IMR-90 (cell line): ENCODE measurements around the gene CD79A. TPM values are rescaled to one million over a fixed set of nuclear protein-coding genes. Genes with fewer than 3 reads are reported as not detected.

Experiments used
- ATAC-seq: fragments of 200-7000 bp; cut with Tn5 transposase; 2 replicates; pipeline ENCODE4 v1.9.1; 2020; ENCODE audit warnings: low read depth, mild to moderate bottlenecking, moderate library complexity
- BruUV-seq: library from RNA; stranded (reverse); fragments of 400-500 nt; replicated peaks from 2 replicates; lab custom pipeline; 2021; lab: Mats Ljungman, UMichigan
- CTCF ChIA-PET: fragments of 300-600 bp; formaldehyde crosslinking; extraction: SDS; loops from one replicate; lab custom pipeline; 2021; ENCODE audit warnings: antibody characterized with exemption; lab: Yijun Ruan, JAX
- POLR2A ChIA-PET: fragments of 300-600 bp; sonication (Branson Sonifier 250); formaldehyde crosslinking; loops from one replicate; lab custom pipeline; 2022; ENCODE audit warnings: antibody characterized with exemption; ENCODE audit not compliant: unreplicated experiment; lab: Charles Lee
- DNase-seq: peaks from one replicate; pipeline ENCODE4 v3.0.0; 2013
- H2AFZ ChIP-seq: replicated peaks from 2 replicates; pipeline ENCODE3; 2013; ENCODE audit warnings: low read length, mild to moderate bottlenecking; ENCODE audit not compliant: poor library complexity
- H2AK5ac ChIP-seq: 2 replicates; pipeline ENCODE4 v1.6.1; 2013; ENCODE audit warnings: low read depth, low read length, inconsistent platforms
- H2AK9ac ChIP-seq: replicated peaks from 2 replicates; pipeline ENCODE3; 2013; ENCODE audit warnings: mild to moderate bottlenecking, low read depth, low read length, moderate library complexity; ENCODE audit not compliant: poor library complexity
- H2BK120ac ChIP-seq: 2 replicates; pipeline ENCODE4 v1.6.1; 2013; ENCODE audit warnings: low read depth, low read length, inconsistent platforms
- H2BK15ac ChIP-seq: 3 replicates; pipeline ENCODE4 v1.6.1; 2013; ENCODE audit warnings: low read depth, low read length, inconsistent platforms
- H2BK20ac ChIP-seq: 2 replicates; pipeline ENCODE4 v1.6.1; 2013; ENCODE audit warnings: low read depth, mild to moderate bottlenecking, inconsistent platforms, low read length, moderate library complexity
- H2BK5ac ChIP-seq: 2 replicates; pipeline ENCODE4 v1.6.1; 2013; ENCODE audit warnings: mild to moderate bottlenecking, low read depth, low read length, inconsistent platforms; ENCODE audit not compliant: poor library complexity, severe bottlenecking
- H3K14ac ChIP-seq: replicated peaks from 2 replicates; pipeline ENCODE4 v1.6.1; 2013; ENCODE audit warnings: low read depth, low read length, inconsistent platforms
- H3K18ac ChIP-seq: 2 replicates; pipeline ENCODE4 v1.6.1; 2013; ENCODE audit warnings: low read depth, low read length, control low read depth
- H3K23ac ChIP-seq: 2 replicates; pipeline ENCODE4 v1.6.1; 2013; ENCODE audit warnings: low read depth, low read length, inconsistent platforms
- H3K27ac ChIP-seq: 2 replicates; pipeline ENCODE4 v1.5.1; 2013; ENCODE audit warnings: mild to moderate bottlenecking, control low read depth, low read length; ENCODE audit not compliant: insufficient read depth
- H3K27me3 ChIP-seq: 2 replicates; pipeline ENCODE4 v1.6.1; 2013; ENCODE audit warnings: low read length; ENCODE audit not compliant: control insufficient read depth, insufficient read depth
- H3K36me3 ChIP-seq: 2 replicates; pipeline ENCODE4 v1.6.1; 2013; ENCODE audit warnings: low read length, mixed read lengths; ENCODE audit not compliant: control insufficient read depth, insufficient read depth
- H3K4ac ChIP-seq: 2 replicates; pipeline ENCODE4 v1.6.1; 2013; ENCODE audit warnings: low read depth, low read length, inconsistent platforms
- H3K4me1 ChIP-seq: 2 replicates; pipeline ENCODE4 v1.6.1; 2013; ENCODE audit warnings: low read length, mixed read lengths; ENCODE audit not compliant: control insufficient read depth, insufficient read depth
- H3K4me2 ChIP-seq: 2 replicates; pipeline ENCODE4 v1.6.1; 2013; ENCODE audit warnings: low read depth, mild to moderate bottlenecking, control low read depth, low read length, moderate library complexity
- H3K4me3 ChIP-seq: 2 replicates; pipeline ENCODE4 v1.5.1; 2013; ENCODE audit warnings: low read depth, mild to moderate bottlenecking, control low read depth, low read length, moderate library complexity; ENCODE audit not compliant: insufficient read depth
- H3K56ac ChIP-seq: 2 replicates; pipeline ENCODE4 v1.6.1; 2013; ENCODE audit warnings: low read length, inconsistent platforms; ENCODE audit not compliant: insufficient read depth; ENCODE audit errors: extremely low read depth
- H3K79me1 ChIP-seq, 2 experiments: 2 replicates each; pipeline ENCODE4 v1.6.1; 2013; ENCODE audit warnings: low read length in 2 of 2, inconsistent platforms in 1 of 2, low read depth in 1 of 2
- H3K9ac ChIP-seq: 2 replicates; pipeline ENCODE4 v1.6.1; 2013; ENCODE audit warnings: low read depth, low read length, control low read depth
- H3K9me1 ChIP-seq: 2 replicates; pipeline ENCODE4 v1.6.1; 2013; ENCODE audit warnings: low read length, inconsistent platforms; ENCODE audit not compliant: insufficient read depth
- H3K9me3 ChIP-seq: 2 replicates; pipeline ENCODE4 v1.6.1; 2013; ENCODE audit warnings: low read length; ENCODE audit not compliant: control insufficient read depth, insufficient read depth
- H4K20me1 ChIP-seq: 2 replicates; pipeline ENCODE4 v1.6.1; 2013; ENCODE audit warnings: low read length, inconsistent platforms; ENCODE audit not compliant: insufficient read depth
- H4K5ac ChIP-seq: 2 replicates; pipeline ENCODE4 v1.6.1; 2013; ENCODE audit warnings: mild to moderate bottlenecking, low read depth, low read length, control low read depth
- H4K8ac ChIP-seq, 2 experiments: 2 replicates each; pipeline ENCODE4 v1.6.1; 2013; ENCODE audit warnings: low read depth in 2 of 2, low read length in 2 of 2, control low read depth in 1 of 2, inconsistent platforms in 1 of 2
- H4K91ac ChIP-seq: 2 replicates; pipeline ENCODE4 v1.6.1; 2013; ENCODE audit warnings: low read depth, low read length, inconsistent platforms; ENCODE audit not compliant: insufficient read depth
- CEBPB ChIP-seq: IDR thresholded peaks from 2 replicates; pipeline ENCODE4 v1.6.1; 2012; ENCODE audit warnings: low read depth, low read length, improper control_type of control experiment
- CHD1 ChIP-seq: IDR thresholded peaks from 2 replicates; pipeline ENCODE4 v1.6.1; 2012; ENCODE audit warnings: low read depth, low read length, improper control_type of control experiment
- ELK1 ChIP-seq: fragments of 150-350 bp; IDR thresholded peaks from 2 replicates; pipeline ENCODE4 v1.6.1; 2016; ENCODE audit warnings: low read depth, mild to moderate bottlenecking, low read length, moderate library complexity, borderline replicate concordance
- FOS ChIP-seq: fragments of 150-350 bp; IDR thresholded peaks from 2 replicates; pipeline ENCODE4 v1.6.1; 2016; ENCODE audit warnings: low read depth, low read length
- MXI1 ChIP-seq: IDR thresholded peaks from 2 replicates; pipeline ENCODE4 v1.6.1; 2012; ENCODE audit warnings: low read depth, mild to moderate bottlenecking, low read length, moderate library complexity, borderline replicate concordance
- POLR2A ChIP-seq: IDR thresholded peaks from 2 replicates; pipeline ENCODE4 v1.6.1; 2012; ENCODE audit warnings: mild to moderate bottlenecking, low read depth, low read length
- RFX5 ChIP-seq: IDR thresholded peaks from 2 replicates; pipeline ENCODE4 v1.8.0; 2012; ENCODE audit warnings: low read depth, mild to moderate bottlenecking, low read length, moderate library complexity
- SMC3 ChIP-seq: fragments of 150-350 bp; IDR thresholded peaks from 2 replicates; pipeline ENCODE4 v1.6.1; 2016; ENCODE audit warnings: low read depth, mild to moderate bottlenecking, antibody characterized with exemption, low read length, moderate library complexity
- USF2 ChIP-seq: fragments of 150-350 bp; IDR thresholded peaks from 2 replicates; pipeline ENCODE4 v1.6.1; 2017; ENCODE audit warnings: mild to moderate bottlenecking, antibody characterized with exemption, low read length, low read depth
- WGBS, 2 experiments: methylation state at CpG; one replicate each; pipeline versions ENCODE4 v1.1.5 to v1.1.7; 2013; ENCODE audit warnings: missing lambda C conversion rate in 2 of 2; ENCODE audit not compliant: insufficient read length in 1 of 2; ENCODE audit errors: extremely low coverage in 2 of 2; 5-methylcytosine and 5-hydroxymethylcytosine counted together
- dilution Hi-C: fragments of 300-500 bp; cut with HindIII; formaldehyde crosslinking; loops from one replicate; pipeline ENCODE4 v1.14.3; 2018; ENCODE audit warnings: low sequenced_read_pairs; ENCODE audit not compliant: unreplicated experiment
- in situ Hi-C: fragments of 300-500 bp; cut with MboI; formaldehyde crosslinking; loops from 3 replicates; pipeline ENCODE4 v1.14.3; 2019; ENCODE audit warnings: low sequenced_read_pairs, inconsistent platforms, mixed read lengths
- intact Hi-C: fragments of 100-400 bp; cut with micrococcal nuclease; formaldehyde crosslinking; loops from 2 replicates; pipeline ENCODE4 v1.10.0; 2022
- polyA plus RNA-seq, 3 experiments: library from polyadenylated mRNA; depleted of rRNA; stranded (reverse); fragments of >200 nt; gene quantifications; 2 replicates each; pipeline ENCODE4 v1.2.3, GENCODE V29; 2012; ENCODE audit warnings: low replicate concordance in 1 of 3
- total RNA-seq: library from RNA; depleted of rRNA; stranded (reverse); fragments of >200 nt; gene quantifications from 2 replicates; pipeline ENCODE4 v1.2.3, GENCODE V29; 2012

Gene CD79A
- total and polyA plus RNA-seq, 2 of the 4 experiments (the other 2 are of a cell fraction), result 0.19 TPM; not detected in 1

GRCh38 chr19:41915776-41916414, 38.8 kb downstream of the CD79A start:
- Histone ChIP-seq H2BK120ac (no peak overlapping the region), H3K4me3 (no peak overlapping the region), H3K4ac (no peak overlapping the region), H3K36me3 (no peaks in the 10 kb centered on the region), H3K56ac (no peak overlapping the region), H3K4me1 (0 out of 2 replicates have a peak, but pooled peaks cover 2% of the 10 kb centered on the region), H3K18ac (no peak overlapping the region), H3K23ac (peak overlapping the region; percentile 79; the same call in 1 of the 2 replicates), H2BK20ac (no peak overlapping the region), H2BK5ac (no peak overlapping the region), H2AK5ac (no peak overlapping the region), H3K9ac (no peak overlapping the region), H4K5ac (no peak overlapping the region), H2AFZ (no peak overlapping the region), H4K20me1 (peaks cover 30% of the 10 kb centered on the region), H3K4me2 (no peak overlapping the region), H3K9me1 (peaks cover 20% of the 10 kb centered on the region), H3K14ac (no peak overlapping the region), H2AK9ac (no peak overlapping the region), H4K91ac (no peak overlapping the region), H3K27me3 (peaks cover 84% of the 10 kb centered on the region), H3K79me1 (no peaks in the 10 kb centered on the region), H4K8ac (no peak overlapping the region), H2BK15ac (no peak overlapping the region), H3K27ac (no peak overlapping the region), H3K9me3 (no peaks in the 10 kb centered on the region)
- no TSS peak for BruUV-seq
- TF ChIP-seq FOS (no peak), RFX5 (no peak), ELK1 (no peak), SMC3 (no peak), MXI1 (no peak), POLR2A (no peak), CHD1 (no peak), USF2 (no peak), CEBPB (no peak)
- 39% methylated on average over 10 of the region's 27 CpGs; no CpG with 5 or more reads in 1 of the 2 experiments for WGBS, 2 experiments
- DNase-seq, result no peak
- in situ Hi-C loops (no loop called here), dilution Hi-C loops (no loop called here), intact Hi-C loops (no loop called here)
- no peak for ATAC-seq
- ChIA-PET POLR2A (no interaction called here), CTCF (no interaction called here)
